ENCODE results near the gene KCNAB2. TPM values are rescaled to one million over a fixed set of nuclear protein-coding genes. Genes with fewer than 3 reads are reported as not detected.

Gene KCNAB2
- polyA plus RNA-seq, 1 of the 3 experiments (the other 2 are of a cell fraction), result 7.6 TPM

DNA sequence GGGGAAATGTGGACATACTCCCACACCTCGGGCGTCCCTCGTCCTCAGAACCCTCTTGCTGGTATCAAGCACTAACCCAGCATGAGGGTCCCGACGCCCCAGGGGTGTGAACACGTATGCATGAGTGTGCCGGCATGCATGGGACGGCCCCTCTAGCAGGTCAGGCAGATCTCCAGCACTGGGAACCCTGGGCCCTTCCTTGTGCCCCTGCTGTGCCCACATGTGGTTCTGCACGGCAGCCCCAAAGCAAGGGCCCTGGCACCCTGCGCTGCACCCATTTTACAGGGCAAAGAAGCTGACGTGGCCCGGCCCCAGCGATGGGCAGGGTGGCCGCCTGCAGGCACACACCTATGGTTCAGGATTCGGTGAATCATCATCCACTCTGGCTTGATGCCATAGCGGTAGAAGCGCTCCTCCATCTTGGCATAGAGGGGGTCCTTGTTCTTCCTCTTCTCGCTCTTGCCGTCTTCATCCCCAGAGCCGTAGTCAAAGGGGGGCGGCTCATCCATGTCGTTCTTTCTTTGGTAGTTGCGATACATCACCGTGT, 100.2 kb downstream of the KCNAB2 start:
- Histone ChIP-seq H3K9me3 (no peaks in the 10 kb centered on the region), H3K36me3 (replicated peaks in 1 of 2; ENCODE audit: control insufficient read depth in 1 of 2, insufficient read depth in 2 of 2, low read length in 1 of 2) (no peaks in the 10 kb centered on the region), H3K27ac (ENCODE audit: low read depth in 2 of 2, low read length in 1 of 2) (no peak overlapping the region), H3K9ac (no peak overlapping the region), H3K9me2 (no peaks in the 10 kb centered on the region), H3K27me3 (ENCODE audit: insufficient read depth) (no peaks in the 10 kb centered on the region), H4K20me1 (ENCODE audit: insufficient read depth) (no peaks in the 10 kb centered on the region), H3K4me1 (ENCODE audit: control insufficient read depth in 1 of 2, insufficient read depth in 2 of 2, low read depth in 1 of 2, low read length in 1 of 2) (peaks cover 0 to 6% of the 10 kb centered on the region in 2 experiments; a peak in 1 of 4 replicates), H3K4me3 (ENCODE audit: low read depth in 2 of 2, low read length in 1 of 2) (no peak overlapping the region), H3K79me2 (ENCODE audit: insufficient read depth) (no peaks in the 10 kb centered on the region), H3K4me2 (no peak overlapping the region), H3F3A (replicated peaks; ENCODE audit: insufficient read depth) (no peaks in the 10 kb centered on the region), H2AFZ (ENCODE audit: low read depth) (no peak overlapping the region)
- POLR2A ChIA-PET, result no interaction called here
- 73% methylated on average over 16 of the region's 24 CpGs for WGBS (ENCODE audit: low lambda C conversion rate)
- TF ChIP-seq SMC3 (IDR thresholded peaks at IDR 0.05; ENCODE audit: low read depth, low read length), result no peak
- TF ChIP-seq GATA2 (CRISPR knock-in tag; IDR thresholded peaks at IDR 0.05), result no peak
- TF ChIP-seq, protein P1, sequence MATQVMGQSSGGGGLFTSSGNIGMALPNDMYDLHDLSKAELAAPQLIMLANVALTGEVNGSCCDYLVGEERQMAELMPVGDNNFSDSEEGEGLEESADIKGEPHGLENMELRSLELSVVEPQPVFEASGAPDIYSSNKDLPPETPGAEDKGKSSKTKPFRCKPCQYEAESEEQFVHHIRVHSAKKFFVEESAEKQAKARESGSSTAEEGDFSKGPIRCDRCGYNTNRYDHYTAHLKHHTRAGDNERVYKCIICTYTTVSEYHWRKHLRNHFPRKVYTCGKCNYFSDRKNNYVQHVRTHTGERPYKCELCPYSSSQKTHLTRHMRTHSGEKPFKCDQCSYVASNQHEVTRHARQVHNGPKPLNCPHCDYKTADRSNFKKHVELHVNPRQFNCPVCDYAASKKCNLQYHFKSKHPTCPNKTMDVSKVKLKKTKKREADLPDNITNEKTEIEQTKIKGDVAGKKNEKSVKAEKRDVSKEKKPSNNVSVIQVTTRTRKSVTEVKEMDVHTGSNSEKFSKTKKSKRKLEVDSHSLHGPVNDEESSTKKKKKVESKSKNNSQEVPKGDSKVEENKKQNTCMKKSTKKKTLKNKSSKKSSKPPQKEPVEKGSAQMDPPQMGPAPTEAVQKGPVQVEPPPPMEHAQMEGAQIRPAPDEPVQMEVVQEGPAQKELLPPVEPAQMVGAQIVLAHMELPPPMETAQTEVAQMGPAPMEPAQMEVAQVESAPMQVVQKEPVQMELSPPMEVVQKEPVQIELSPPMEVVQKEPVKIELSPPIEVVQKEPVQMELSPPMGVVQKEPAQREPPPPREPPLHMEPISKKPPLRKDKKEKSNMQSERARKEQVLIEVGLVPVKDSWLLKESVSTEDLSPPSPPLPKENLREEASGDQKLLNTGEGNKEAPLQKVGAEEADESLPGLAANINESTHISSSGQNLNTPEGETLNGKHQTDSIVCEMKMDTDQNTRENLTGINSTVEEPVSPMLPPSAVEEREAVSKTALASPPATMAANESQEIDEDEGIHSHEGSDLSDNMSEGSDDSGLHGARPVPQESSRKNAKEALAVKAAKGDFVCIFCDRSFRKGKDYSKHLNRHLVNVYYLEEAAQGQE (IDR thresholded peaks at IDR 0.05; ENCODE audit: low read depth, low read length), result no peak
- TF ChIP-seq EZH2phosphoT487 (IDR thresholded peaks at IDR 0.05; ENCODE audit: borderline replicate concordance, low read depth), result no peak
- TF ChIP-seq NFIC (IDR thresholded peaks at IDR 0.05; ENCODE audit: borderline replicate concordance), result no peak
- no peak for TF ChIP-seq GABPA (IDR thresholded peaks at IDR 0.05; ENCODE audit: low read depth)
- TF ChIP-seq, protein P2, sequence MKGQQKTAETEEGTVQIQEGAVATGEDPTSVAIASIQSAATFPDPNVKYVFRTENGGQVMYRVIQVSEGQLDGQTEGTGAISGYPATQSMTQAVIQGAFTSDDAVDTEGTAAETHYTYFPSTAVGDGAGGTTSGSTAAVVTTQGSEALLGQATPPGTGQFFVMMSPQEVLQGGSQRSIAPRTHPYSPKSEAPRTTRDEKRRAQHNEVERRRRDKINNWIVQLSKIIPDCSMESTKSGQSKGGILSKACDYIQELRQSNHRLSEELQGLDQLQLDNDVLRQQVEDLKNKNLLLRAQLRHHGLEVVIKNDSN (IDR thresholded peaks at IDR 0.05; ENCODE audit: borderline replicate concordance, low read depth), result no peak
- no peak for TF ChIP-seq SIN3A (IDR thresholded peaks at IDR 0.05; ENCODE audit: borderline replicate concordance, low read depth, low read length)
- TF ChIP-seq RFX5 (IDR thresholded peaks at IDR 0.05; ENCODE audit: low read length), result no peak
- no peak for TF ChIP-seq RCOR1 (IDR thresholded peaks at IDR 0.05; ENCODE audit: low read length)
- no peak for TF ChIP-seq TAF1 (IDR thresholded peaks at IDR 0.05; ENCODE audit: borderline replicate concordance, low read depth, low read length)
- TF ChIP-seq POLR2AphosphoS5 (IDR thresholded peaks at IDR 0.05; ENCODE audit: low read depth, low read length), result no peak
- TF ChIP-seq, protein P3, sequence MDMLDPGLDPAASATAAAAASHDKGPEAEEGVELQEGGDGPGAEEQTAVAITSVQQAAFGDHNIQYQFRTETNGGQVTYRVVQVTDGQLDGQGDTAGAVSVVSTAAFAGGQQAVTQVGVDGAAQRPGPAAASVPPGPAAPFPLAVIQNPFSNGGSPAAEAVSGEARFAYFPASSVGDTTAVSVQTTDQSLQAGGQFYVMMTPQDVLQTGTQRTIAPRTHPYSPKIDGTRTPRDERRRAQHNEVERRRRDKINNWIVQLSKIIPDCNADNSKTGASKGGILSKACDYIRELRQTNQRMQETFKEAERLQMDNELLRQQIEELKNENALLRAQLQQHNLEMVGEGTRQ (IDR thresholded peaks at IDR 0.05; ENCODE audit: borderline replicate concordance, low read depth, low read length), result no peak
- no peak for DNase-seq
- CTCF ChIA-PET, result interaction anchor here (1.1 kb wide), 1 partner anchor 64 kb away, joined by 4 read pairs; no protein-coding TSS in a partner anchor
